HCT116 (cell line): Measurements from ENCODE around the gene ZNRF3. TPM values are rescaled to one million over a fixed set of nuclear protein-coding genes. Genes with fewer than 3 reads are reported as not detected.
A peak's percentile ranks its signal among the peaks of the same experiment; 100 is the strongest.

Experiments used
- ATAC-seq: fragments of 200-7000 bp; cut with Tn5 transposase; 2 replicates; pipeline ENCODE4 v1.9.1; 2020; ENCODE audit warnings: mild to moderate bottlenecking, moderate library complexity
- BruUV-seq: library from RNA; stranded (reverse); fragments of 400-500 nt; replicated peaks from 2 replicates; lab custom pipeline; 2021; lab: Mats Ljungman, UMichigan
- CTCF ChIA-PET: fragments of 300-600 bp; sonication (Branson Sonifier 250); formaldehyde crosslinking; loops from one replicate; lab custom pipeline; 2021; ENCODE audit warnings: antibody characterized with exemption; lab: Charles Lee
- POLR2A ChIA-PET: fragments of 300-600, 350-600 bp; sonication (Branson Sonifier 250); formaldehyde crosslinking; loops from one replicate; lab custom pipeline; 2021; ENCODE audit warnings: antibody characterized with exemption; lab: Charles Lee
- RAD21 ChIA-PET, 2 experiments: fragments of 300-600 bp; sonication (Branson Sonifier 250); formaldehyde crosslinking; loops; one replicate each; lab custom pipeline; 2023; ENCODE audit warnings: low total read pairs in 2 of 2; ENCODE audit not compliant: uncharacterized antibody in 2 of 2, unreplicated experiment in 2 of 2, low non-redundant PET in 1 of 2; lab: Charles Lee
- DNase-seq: peaks from one replicate; pipeline ENCODE4 v3.0.0-alpha.2; 2010; ENCODE audit warnings: low read depth, low spot score
- H2AFZ ChIP-seq: fragments of 200-600 bp; shearing (Covaris generic), sonication (generic); 2 replicates; pipeline ENCODE4 v1.6.1; 2017; ENCODE audit warnings: low read depth, mixed run types, mixed read lengths, antibody characterized with exemption, low read length; ENCODE audit not compliant: poor library complexity, severe bottlenecking
- H3K27ac ChIP-seq: 2 replicates; pipeline ENCODE4 v1.5.1; 2012; ENCODE audit warnings: low read depth, low read length
- H3K27me3 ChIP-seq: fragments of 200-600 bp; sonication (generic); 2 replicates; pipeline ENCODE4 v1.6.1; 2016; ENCODE audit warnings: mixed run types, low read length, mixed read lengths; ENCODE audit not compliant: insufficient read depth
- H3K36me3 ChIP-seq, 2 experiments: fragments of 200-500 bp in 1 of 2; fragments of 200-600 bp in 1 of 2; sonication (Bioruptor generic) in 1 of 2; sonication (generic) in 1 of 2; 2 replicates each; pipeline versions ENCODE4 v1.5.1 to v1.6.1; 2014 to 2016; ENCODE audit warnings: low read length in 2 of 2, inconsistent platforms in 1 of 2, mixed read lengths in 1 of 2, mixed run types in 1 of 2; ENCODE audit not compliant: insufficient read depth in 2 of 2, control insufficient read depth in 1 of 2
- H3K4me1 ChIP-seq, 2 experiments: fragments of 200-600 bp in 1 of 2; sonication (generic) in 1 of 2; 2 replicates each; pipeline versions ENCODE4 v1.5.1 to v1.6.1; 2012 to 2017; ENCODE audit warnings: low read length in 2 of 2, inconsistent platforms in 1 of 2, mild to moderate bottlenecking in 1 of 2, mixed read lengths in 1 of 2, mixed run types in 1 of 2, moderate library complexity in 1 of 2; ENCODE audit not compliant: insufficient read depth in 2 of 2, control insufficient read depth in 1 of 2
- H3K4me2 ChIP-seq: fragments of 200-600 bp; sonication (generic); 2 replicates; pipeline ENCODE4 v1.6.1; 2017; ENCODE audit warnings: mixed run types, low read length, mixed read lengths
- H3K4me3 ChIP-seq, 2 experiments: fragments of 200-600 bp in 1 of 2; sonication (generic) in 1 of 2; replicated peaks in 1 of 2; 2 replicates each; pipeline ENCODE4 v1.5.1; 2011 to 2016; ENCODE audit warnings: low read length in 2 of 2, control low read depth in 1 of 2, low read depth in 1 of 2, mild to moderate bottlenecking in 1 of 2, mixed read lengths in 1 of 2, mixed run types in 1 of 2
- H3K79me2 ChIP-seq: fragments of 200-600 bp; sonication (generic); 2 replicates; pipeline ENCODE4 v1.6.1; 2017; ENCODE audit warnings: mild to moderate bottlenecking, mixed run types, low read length, moderate library complexity, mixed read lengths; ENCODE audit not compliant: insufficient read depth
- H3K9ac ChIP-seq: fragments of 200-600 bp; sonication (generic); 2 replicates; pipeline ENCODE4 v1.6.1; 2016; ENCODE audit warnings: low read length, mixed read lengths
- H3K9me2 ChIP-seq: fragments of 200-600 bp; sonication (generic), shearing (Covaris generic); 2 replicates; pipeline ENCODE4 v1.6.1; 2017; ENCODE audit warnings: mixed run types, mild to moderate bottlenecking, moderate library complexity; ENCODE audit not compliant: insufficient read depth
- H3K9me3 ChIP-seq, 2 experiments: fragments of 200-500 bp in 1 of 2; fragments of 200-600 bp in 1 of 2; sonication (Bioruptor generic) in 1 of 2; sonication (generic) in 1 of 2; 2 replicates each; pipeline ENCODE4 v1.6.1; 2014 to 2017; ENCODE audit warnings: low read length in 2 of 2, mixed read lengths in 2 of 2, inconsistent platforms in 1 of 2, low read depth in 1 of 2, mild to moderate bottlenecking in 1 of 2, mixed run types in 1 of 2, moderate library complexity in 1 of 2; ENCODE audit not compliant: control insufficient read depth in 1 of 2, insufficient read depth in 1 of 2
- H4K20me1 ChIP-seq: fragments of 200-600 bp; sonication (generic), shearing (Covaris generic); 2 replicates; pipeline ENCODE4 v1.6.1; 2017; ENCODE audit warnings: mixed run types, mild to moderate bottlenecking, moderate library complexity; ENCODE audit not compliant: insufficient read depth
- CBX3 ChIP-seq: IDR thresholded peaks from 2 replicates; pipeline ENCODE4 v1.6.1; 2012; ENCODE audit warnings: low read depth
- CEBPB ChIP-seq: IDR thresholded peaks from 2 replicates; pipeline ENCODE4 v1.6.1; 2012; ENCODE audit warnings: low read depth
- EGR1 ChIP-seq: IDR thresholded peaks from 2 replicates; pipeline ENCODE4 v1.6.1; 2012; ENCODE audit warnings: low read depth
- EZH2 ChIP-seq: fragments of 200-600 bp; sonication (generic); IDR thresholded peaks from 2 replicates; pipeline ENCODE4 v1.6.1; 2017; ENCODE audit warnings: antibody characterized with exemption, mixed run types
- EZH2phosphoT487 ChIP-seq: fragments of 200-600 bp; IDR thresholded peaks from 2 replicates; pipeline ENCODE4 v1.6.1; 2018; ENCODE audit warnings: antibody characterized with exemption, borderline replicate concordance
- FOSL1 ChIP-seq: IDR thresholded peaks from 2 replicates; pipeline ENCODE4 v1.6.1; 2012; ENCODE audit warnings: low read depth
- JUND ChIP-seq: IDR thresholded peaks from 2 replicates; pipeline ENCODE4 v1.6.1; 2012
- POLR2A ChIP-seq: IDR thresholded peaks from 2 replicates; pipeline ENCODE4 v1.7.0; 2011; ENCODE audit warnings: borderline replicate concordance; ENCODE audit not compliant: insufficient read depth, insufficient read length; ENCODE audit errors: extremely low read depth
- POLR2AphosphoS5 ChIP-seq: IDR thresholded peaks from 2 replicates; pipeline ENCODE4 v1.6.1; 2011; ENCODE audit warnings: mild to moderate bottlenecking, low read depth, low read length, moderate library complexity
- RAD21 ChIP-seq: IDR thresholded peaks from 2 replicates; pipeline ENCODE4 v1.6.1; 2012; ENCODE audit warnings: low read depth, mild to moderate bottlenecking
- SP1 ChIP-seq: IDR thresholded peaks from 2 replicates; pipeline ENCODE4 v1.6.1; 2012; ENCODE audit warnings: low read depth
- SRF ChIP-seq: IDR thresholded peaks from 2 replicates; pipeline ENCODE4 v1.6.1; 2012; ENCODE audit warnings: low read depth
- TCF7L2 ChIP-seq: IDR thresholded peaks from 2 replicates; pipeline ENCODE4 v1.7.0; 2011; ENCODE audit warnings: borderline replicate concordance, inconsistent platforms; ENCODE audit not compliant: insufficient read depth, insufficient read length; ENCODE audit errors: extremely low read depth
- YY1 ChIP-seq: IDR thresholded peaks from 2 replicates; pipeline ENCODE4 v1.6.1; 2011; ENCODE audit warnings: low read length, low read depth, moderate library complexity, mild to moderate bottlenecking; ENCODE audit not compliant: insufficient replicate concordance; ENCODE audit errors: extremely low read depth
- ZFX ChIP-seq: fragments of 450-650 bp; IDR thresholded peaks from 2 replicates; pipeline ENCODE4 v1.6.1; 2017
- ZNF274 ChIP-seq: fragments of 200-500 bp; sonication (Bioruptor generic); IDR thresholded peaks from 2 replicates; pipeline ENCODE4 v1.6.1; 2014; ENCODE audit warnings: mild to moderate bottlenecking, low read depth, low read length, inconsistent platforms
- intact Hi-C: fragments of 100-400 bp; cut with micrococcal nuclease; formaldehyde crosslinking; loops from 2 replicates; pipeline ENCODE4 v1.10.0; 2022
- total RNA-seq: library from RNA; stranded (reverse); gene quantifications from one replicate; pipeline ENCODE4 v1.2.1, GENCODE V29; 2021; ENCODE audit not compliant: unreplicated experiment
- TF ChIP-seq, protein P1 (sequence below), 3 experiments: fragments of 200-600 bp in 1 of 3; sonication (generic) in 1 of 3; IDR thresholded peaks in 2 of 3; conservative IDR thresholded peaks in 1 of 3; 2 replicates each; pipeline ENCODE4 v1.5.1; 2012 to 2017; ENCODE audit warnings: low read depth in 2 of 3, low read length in 2 of 3, antibody characterized with exemption in 1 of 3, borderline replicate concordance in 1 of 3, control low read depth in 1 of 3, mild to moderate bottlenecking in 1 of 3, mixed read lengths in 1 of 3, mixed run types in 1 of 3, moderate library complexity in 1 of 3; ENCODE audit not compliant: insufficient read depth in 1 of 3
- TF ChIP-seq, protein P2 (sequence below): IDR thresholded peaks from 2 replicates; pipeline ENCODE4 v1.6.1; 2012; ENCODE audit warnings: low read depth
- TF ChIP-seq, protein P3 (sequence below): IDR thresholded peaks from 2 replicates; pipeline ENCODE4 v1.6.1; 2012
- TF ChIP-seq, protein P4 (sequence below): IDR thresholded peaks from 2 replicates; pipeline ENCODE4 v1.6.1; 2012

ZNRF3 gene
- total RNA-seq, 1 experiment from 2014 or later = 12.2 TPM

DNA sequence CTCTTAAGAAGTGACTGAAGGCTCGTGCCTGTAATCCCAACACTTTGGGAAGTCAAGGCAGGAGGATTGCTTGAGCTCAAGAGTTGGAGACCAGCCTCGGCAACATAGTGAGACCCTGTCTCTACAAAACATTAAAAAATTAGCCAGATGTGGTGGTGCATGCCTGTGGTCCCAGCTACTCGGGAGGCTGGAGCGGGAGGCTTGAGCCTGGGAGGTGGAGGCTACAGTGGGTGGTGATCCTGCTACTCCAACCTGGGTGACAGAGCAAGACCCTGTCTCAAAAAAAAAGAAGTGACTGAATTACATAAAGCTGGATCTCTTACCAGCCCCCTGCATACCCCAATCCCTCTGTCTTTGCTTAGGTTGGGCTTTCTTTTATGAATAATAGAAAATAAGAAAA lies 120.2 kb downstream of the ZNRF3 start:
- H3K4me2 ChIP-seq = peak overlapping the region; percentile 76
- TF ChIP-seq ZNF274 (no peak), CEBPB (no peak), CBX3 (no peak), RAD21 (no peak), EGR1 (no peak), SRF (no peak), EZH2phosphoT487 (no peak), TCF7L2 (no peak), ZFX (no peak), YY1 (no peak), JUND (no peak), POLR2AphosphoS5 (no peak), SP1 (no peak), POLR2A (no peak), EZH2 (no peak), FOSL1 (no peak)
- TF ChIP-seq, protein P1, sequence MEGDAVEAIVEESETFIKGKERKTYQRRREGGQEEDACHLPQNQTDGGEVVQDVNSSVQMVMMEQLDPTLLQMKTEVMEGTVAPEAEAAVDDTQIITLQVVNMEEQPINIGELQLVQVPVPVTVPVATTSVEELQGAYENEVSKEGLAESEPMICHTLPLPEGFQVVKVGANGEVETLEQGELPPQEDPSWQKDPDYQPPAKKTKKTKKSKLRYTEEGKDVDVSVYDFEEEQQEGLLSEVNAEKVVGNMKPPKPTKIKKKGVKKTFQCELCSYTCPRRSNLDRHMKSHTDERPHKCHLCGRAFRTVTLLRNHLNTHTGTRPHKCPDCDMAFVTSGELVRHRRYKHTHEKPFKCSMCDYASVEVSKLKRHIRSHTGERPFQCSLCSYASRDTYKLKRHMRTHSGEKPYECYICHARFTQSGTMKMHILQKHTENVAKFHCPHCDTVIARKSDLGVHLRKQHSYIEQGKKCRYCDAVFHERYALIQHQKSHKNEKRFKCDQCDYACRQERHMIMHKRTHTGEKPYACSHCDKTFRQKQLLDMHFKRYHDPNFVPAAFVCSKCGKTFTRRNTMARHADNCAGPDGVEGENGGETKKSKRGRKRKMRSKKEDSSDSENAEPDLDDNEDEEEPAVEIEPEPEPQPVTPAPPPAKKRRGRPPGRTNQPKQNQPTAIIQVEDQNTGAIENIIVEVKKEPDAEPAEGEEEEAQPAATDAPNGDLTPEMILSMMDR (IDR thresholded peaks at IDR 0.05 in 2 of 3, conservative IDR thresholded peaks at IDR 0.05 in 1 of 3; ENCODE audit: borderline replicate concordance in 1 of 3, insufficient read depth in 1 of 3, low read depth in 2 of 3, low read length in 2 of 3) = no peak
- TF ChIP-seq, protein P2, sequence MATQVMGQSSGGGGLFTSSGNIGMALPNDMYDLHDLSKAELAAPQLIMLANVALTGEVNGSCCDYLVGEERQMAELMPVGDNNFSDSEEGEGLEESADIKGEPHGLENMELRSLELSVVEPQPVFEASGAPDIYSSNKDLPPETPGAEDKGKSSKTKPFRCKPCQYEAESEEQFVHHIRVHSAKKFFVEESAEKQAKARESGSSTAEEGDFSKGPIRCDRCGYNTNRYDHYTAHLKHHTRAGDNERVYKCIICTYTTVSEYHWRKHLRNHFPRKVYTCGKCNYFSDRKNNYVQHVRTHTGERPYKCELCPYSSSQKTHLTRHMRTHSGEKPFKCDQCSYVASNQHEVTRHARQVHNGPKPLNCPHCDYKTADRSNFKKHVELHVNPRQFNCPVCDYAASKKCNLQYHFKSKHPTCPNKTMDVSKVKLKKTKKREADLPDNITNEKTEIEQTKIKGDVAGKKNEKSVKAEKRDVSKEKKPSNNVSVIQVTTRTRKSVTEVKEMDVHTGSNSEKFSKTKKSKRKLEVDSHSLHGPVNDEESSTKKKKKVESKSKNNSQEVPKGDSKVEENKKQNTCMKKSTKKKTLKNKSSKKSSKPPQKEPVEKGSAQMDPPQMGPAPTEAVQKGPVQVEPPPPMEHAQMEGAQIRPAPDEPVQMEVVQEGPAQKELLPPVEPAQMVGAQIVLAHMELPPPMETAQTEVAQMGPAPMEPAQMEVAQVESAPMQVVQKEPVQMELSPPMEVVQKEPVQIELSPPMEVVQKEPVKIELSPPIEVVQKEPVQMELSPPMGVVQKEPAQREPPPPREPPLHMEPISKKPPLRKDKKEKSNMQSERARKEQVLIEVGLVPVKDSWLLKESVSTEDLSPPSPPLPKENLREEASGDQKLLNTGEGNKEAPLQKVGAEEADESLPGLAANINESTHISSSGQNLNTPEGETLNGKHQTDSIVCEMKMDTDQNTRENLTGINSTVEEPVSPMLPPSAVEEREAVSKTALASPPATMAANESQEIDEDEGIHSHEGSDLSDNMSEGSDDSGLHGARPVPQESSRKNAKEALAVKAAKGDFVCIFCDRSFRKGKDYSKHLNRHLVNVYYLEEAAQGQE = no peak
- TF ChIP-seq, protein P3, sequence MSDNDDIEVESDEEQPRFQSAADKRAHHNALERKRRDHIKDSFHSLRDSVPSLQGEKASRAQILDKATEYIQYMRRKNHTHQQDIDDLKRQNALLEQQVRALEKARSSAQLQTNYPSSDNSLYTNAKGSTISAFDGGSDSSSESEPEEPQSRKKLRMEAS = no peak
- TF ChIP-seq, protein P4, sequence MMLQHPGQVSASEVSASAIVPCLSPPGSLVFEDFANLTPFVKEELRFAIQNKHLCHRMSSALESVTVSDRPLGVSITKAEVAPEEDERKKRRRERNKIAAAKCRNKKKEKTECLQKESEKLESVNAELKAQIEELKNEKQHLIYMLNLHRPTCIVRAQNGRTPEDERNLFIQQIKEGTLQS = no peak
- no peak overlapping the region for H3K4me3 ChIP-seq
- intact Hi-C loops = no loop called here
- POLR2A ChIA-PET = no interaction called here
- no peaks in the 10 kb centered on the region for H3K27me3 ChIP-seq
- no peaks in the 10 kb centered on the region for H4K20me1 ChIP-seq
- peaks cover 58 to 69% of the 10 kb centered on the region in 2 experiments for H3K4me1 ChIP-seq
- H3K9ac ChIP-seq = peak overlapping the region; percentile 60; the same call in 1 of the 2 replicates
- no peak for ATAC-seq
- no peak overlapping the region for H2AFZ ChIP-seq
- BruUV-seq = no TSS peak
- peaks cover 18% of the 10 kb centered on the region for H3K79me2 ChIP-seq
- CTCF ChIA-PET = no interaction called here
- no peaks in the 10 kb centered on the region for H3K9me2 ChIP-seq
- 0 out of 4 replicates have a peak, but pooled peaks cover 0 to 4% of the 10 kb centered on the region in 2 experiments for H3K36me3 ChIP-seq
- H3K27ac ChIP-seq = peak overlapping the region; percentile 95
- DNase-seq = no peak
- RAD21 ChIA-PET = no interaction called here
- H3K9me3 ChIP-seq = no peaks in the 10 kb centered on the region
